Panc1 (cell line): ENCODE results near the gene PCDH11Y. TPM values are rescaled to one million over a fixed set of nuclear protein-coding genes. Genes with fewer than 3 reads are reported as not detected.
A peak's percentile ranks its signal among the peaks of the same experiment; 100 is the strongest.
"Not testable (repeated sequence)": the region's sequence is repeated elsewhere in the genome, so short reads cannot be mapped to it uniquely, and the experiment has no call there.

Experiments
- ATAC-seq: fragments of 200-7000 bp; cut with Tn5 transposase; 2 replicates; pipeline ENCODE4 v1.9.1; 2020; ENCODE audit warnings: mild to moderate bottlenecking, moderate library complexity
- Bru-seq: library from RNA; stranded (reverse); fragments of 400-500 nt; gene quantifications from one replicate; lab custom pipeline; 2021; lab: Mats Ljungman, UMichigan
- BruChase-seq, 2 experiments: library from RNA; stranded (reverse); fragments of 400-500 nt; gene quantifications; one replicate each; lab custom pipeline; 2021; lab: Mats Ljungman, UMichigan
- BruUV-seq: library from RNA; stranded (reverse); fragments of 400-500 nt; replicated peaks from 2 replicates; lab custom pipeline; 2021; lab: Mats Ljungman, UMichigan
- CTCF ChIA-PET: fragments of 300-600 bp; sonication (Branson Sonifier 250); formaldehyde crosslinking; loops from one replicate; lab custom pipeline; 2022; ENCODE audit warnings: antibody characterized with exemption; lab: Charles Lee
- POLR2A ChIA-PET: fragments of 300-600 bp; sonication (Branson Sonifier 250); formaldehyde crosslinking; loops from one replicate; lab custom pipeline; 2022; ENCODE audit warnings: antibody characterized with exemption; lab: Charles Lee
- DNase-seq: peaks from one replicate; pipeline ENCODE4 v3.0.0-alpha.2; 2010; ENCODE audit warnings: low read depth, low spot score
- H3K27ac ChIP-seq: 2 replicates; pipeline ENCODE4 v1.5.1; 2011; ENCODE audit warnings: mild to moderate bottlenecking, low read length, inconsistent platforms
- H3K27me3 ChIP-seq: fragments of 200-500 bp; sonication (Bioruptor generic); 2 replicates; pipeline ENCODE4 v1.6.0; 2014; ENCODE audit warnings: low read length, inconsistent platforms; ENCODE audit not compliant: control insufficient read depth, insufficient read depth
- H3K36me3 ChIP-seq: fragments of 200-500 bp; sonication (Bioruptor generic); 2 replicates; pipeline ENCODE4 v1.5.1; 2014; ENCODE audit warnings: inconsistent platforms, mild to moderate bottlenecking, low read length, moderate library complexity; ENCODE audit not compliant: control insufficient read depth, insufficient read depth
- H3K4me1 ChIP-seq: 2 replicates; pipeline ENCODE4 v1.5.1; 2011; ENCODE audit warnings: inconsistent platforms, mild to moderate bottlenecking, low read length, moderate library complexity; ENCODE audit not compliant: control insufficient read depth, insufficient read depth
- H3K4me3 ChIP-seq, 2 experiments: 2 replicates each; pipeline ENCODE4 v1.5.1; 2011 to 2012; ENCODE audit warnings: low read depth in 2 of 2, low read length in 2 of 2, mild to moderate bottlenecking in 2 of 2, inconsistent platforms in 1 of 2, moderate library complexity in 1 of 2
- H3K9me3 ChIP-seq: fragments of 200-500 bp; sonication (Bioruptor generic); 2 replicates; pipeline ENCODE4 v1.5.1; 2014; ENCODE audit warnings: low read depth, mild to moderate bottlenecking, inconsistent platforms, low read length, moderate library complexity; ENCODE audit not compliant: control insufficient read depth, insufficient read depth
- in situ Hi-C: cut with HindIII; loops from 2 replicates; pipeline ENCODE4 v1.10.0; 2016; ENCODE audit warnings: low sequenced_read_pairs, low pct_unique_long_range_greater_than_20kb
- intact Hi-C: fragments of 100-400 bp; cut with micrococcal nuclease; formaldehyde crosslinking; loops from one replicate; pipeline ENCODE4 v1.10.0; 2022; ENCODE audit not compliant: unreplicated experiment
- long read RNA-seq: library from polyadenylated mRNA; unstranded; transcript quantifications from one replicate; pipeline ENCODE4 v2.0.0, GENCODE V29; 2021; ENCODE audit not compliant: unreplicated experiment
- polyA plus RNA-seq: library from polyadenylated mRNA; unstranded; fragments of >200 nt; gene quantifications from one replicate; pipeline ENCODE4 v1.2.1, GENCODE V29; 2012; ENCODE audit warnings: missing spikeins; ENCODE audit not compliant: insufficient read length
- total RNA-seq: library from RNA; stranded (reverse); gene quantifications from one replicate; pipeline ENCODE4 v1.2.1, GENCODE V29; 2021; ENCODE audit not compliant: unreplicated experiment

The PCDH11Y gene
- total RNA-seq (0.26 TPM), Bru-seq, nascent RNA (percentile 9 among the genes with signal in this experiment), BruChase-seq, experiment 1, labeled RNA remaining after a 2-hour chase (percentile 18 among the genes with signal in this experiment), BruChase-seq, experiment 2, labeled RNA remaining after a 6-hour chase (percentile 16 among the genes with signal in this experiment)
- polyA plus RNA-seq: not detected
- long read RNA-seq: 0 reads

- DNase-seq, H3K36me3 ChIP-seq, H3K27ac ChIP-seq, BruUV-seq, POLR2A ChIA-PET, ATAC-seq, H3K27me3 ChIP-seq, in situ Hi-C loops, CTCF ChIA-PET, H3K4me1 ChIP-seq, H3K4me3 ChIP-seq, H3K9me3 ChIP-seq, intact Hi-C loops: not testable (repeated sequence)
These were observed at the start of gene PCDH11Y for GRCh38 chrY:5000057-5000456. TSS of gene PCDH11Y (plus strand) at chrY:5000296. CDS start at chrY:5057100, 56,804 bp downstream.

GRCh38 chrY:4967894-4968293 is 32.2 kb upstream of the PCDH11Y start:
- BruUV-seq, H3K4me1 ChIP-seq, ATAC-seq, intact Hi-C loops, H3K9me3 ChIP-seq, DNase-seq, in situ Hi-C loops, POLR2A ChIA-PET, H3K27ac ChIP-seq, H3K36me3 ChIP-seq, CTCF ChIA-PET, H3K27me3 ChIP-seq, H3K4me3 ChIP-seq: not testable (repeated sequence)

DNA sequence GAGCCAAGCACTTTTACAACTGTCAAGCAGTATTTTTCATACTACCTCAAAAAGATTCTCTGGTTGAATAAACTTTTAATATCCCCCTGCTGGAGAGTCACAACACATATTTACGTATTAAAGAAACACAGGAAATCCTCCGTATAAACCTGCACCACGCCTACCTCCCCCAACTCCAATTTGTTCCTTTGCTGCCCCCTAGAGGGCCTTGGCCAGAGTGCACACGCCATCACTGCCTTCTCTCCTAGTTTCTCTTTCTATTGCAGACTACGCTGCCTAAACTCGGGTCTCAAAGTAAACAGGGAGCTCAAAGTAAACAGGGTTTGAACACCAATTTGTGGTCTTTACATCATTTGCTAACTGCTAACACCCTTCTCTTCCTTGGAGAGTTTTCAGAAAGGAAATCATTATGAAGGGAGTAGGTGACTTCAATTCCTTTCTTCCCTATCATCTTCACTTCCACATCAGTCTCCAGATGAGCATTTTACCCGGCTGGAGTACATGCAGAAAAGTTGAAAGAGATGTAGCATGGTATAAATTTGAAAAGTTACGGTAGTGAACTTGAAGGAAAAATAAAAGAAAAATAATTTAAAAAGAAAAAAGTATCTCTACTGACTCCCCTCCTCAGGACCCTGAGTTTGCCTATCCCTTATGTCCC is 8.2 kb upstream of the PCDH11Y start:
- intact Hi-C loops, DNase-seq: not testable (repeated sequence)

DNA sequence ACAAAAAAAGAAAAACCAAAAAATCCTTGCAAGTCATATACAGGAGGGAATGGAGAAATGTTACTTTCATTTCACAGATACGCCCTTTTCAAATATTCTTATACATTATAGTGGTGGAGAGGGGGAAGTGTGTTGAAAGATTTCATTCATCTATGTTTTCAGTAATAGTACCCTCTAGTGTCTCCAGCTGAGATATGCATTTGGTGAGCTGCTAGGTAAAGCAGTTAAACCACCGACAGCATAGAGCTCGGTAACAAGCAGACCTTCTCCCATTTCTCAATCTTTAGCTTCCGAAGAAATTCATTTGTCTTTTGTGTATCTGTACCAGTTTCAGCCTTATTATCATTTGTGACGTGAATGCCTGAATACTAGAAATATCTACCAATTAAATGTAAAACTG is 5.2 kb upstream of the PCDH11Y start:
- H3K36me3 ChIP-seq, POLR2A ChIA-PET, H3K9me3 ChIP-seq, in situ Hi-C loops, BruUV-seq, CTCF ChIA-PET, H3K4me1 ChIP-seq, H3K4me3 ChIP-seq, H3K27ac ChIP-seq, DNase-seq, H3K27me3 ChIP-seq, ATAC-seq, intact Hi-C loops: not testable (repeated sequence)

More for the DNA sequence above, 8.2 kb upstream of the PCDH11Y start:
- H3K27me3 ChIP-seq, H3K9me3 ChIP-seq, POLR2A ChIA-PET, H3K27ac ChIP-seq, ATAC-seq, H3K4me1 ChIP-seq, H3K4me3 ChIP-seq, CTCF ChIA-PET, H3K36me3 ChIP-seq, in situ Hi-C loops, BruUV-seq: not testable (repeated sequence)

- H3K27me3 ChIP-seq, DNase-seq, CTCF ChIA-PET, H3K27ac ChIP-seq, ATAC-seq, POLR2A ChIA-PET, in situ Hi-C loops, H3K9me3 ChIP-seq, BruUV-seq, intact Hi-C loops, H3K4me1 ChIP-seq, H3K4me3 ChIP-seq, H3K36me3 ChIP-seq: not testable (repeated sequence)
These were observed 2.5 kb downstream of the PCDH11Y start for GRCh38 chrY:5002476-5003184.

DNA sequence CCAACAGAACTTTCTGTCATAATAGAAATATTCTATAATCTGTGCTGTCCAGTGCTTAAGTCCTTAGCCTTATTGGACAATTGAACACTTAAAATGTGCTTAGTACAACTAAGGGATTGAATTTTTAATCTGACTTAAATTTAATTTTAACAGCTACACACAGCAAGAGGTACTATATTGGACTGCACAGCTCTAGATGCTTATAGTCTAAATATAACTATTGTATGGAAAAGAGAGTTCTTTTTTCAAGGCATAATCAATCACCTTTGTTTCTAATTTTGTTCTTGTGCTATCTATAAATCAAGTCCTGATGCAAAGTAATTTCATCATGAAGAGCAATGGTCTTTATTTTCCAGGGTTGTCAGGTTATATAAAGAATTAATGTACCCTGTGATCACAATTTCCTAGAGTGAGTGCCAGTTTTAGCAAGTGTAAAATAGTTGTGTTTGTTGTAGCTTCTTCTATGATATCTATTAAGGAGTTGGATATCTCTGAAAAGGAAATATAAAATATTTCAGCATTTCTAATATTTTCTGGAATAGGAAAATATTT is 39.0 kb downstream of the PCDH11Y start:
- ATAC-seq, H3K9me3 ChIP-seq, BruUV-seq, H3K27me3 ChIP-seq, CTCF ChIA-PET, H3K27ac ChIP-seq, intact Hi-C loops, H3K4me1 ChIP-seq, DNase-seq, H3K4me3 ChIP-seq, H3K36me3 ChIP-seq, POLR2A ChIA-PET, in situ Hi-C loops: not testable (repeated sequence)

DNA sequence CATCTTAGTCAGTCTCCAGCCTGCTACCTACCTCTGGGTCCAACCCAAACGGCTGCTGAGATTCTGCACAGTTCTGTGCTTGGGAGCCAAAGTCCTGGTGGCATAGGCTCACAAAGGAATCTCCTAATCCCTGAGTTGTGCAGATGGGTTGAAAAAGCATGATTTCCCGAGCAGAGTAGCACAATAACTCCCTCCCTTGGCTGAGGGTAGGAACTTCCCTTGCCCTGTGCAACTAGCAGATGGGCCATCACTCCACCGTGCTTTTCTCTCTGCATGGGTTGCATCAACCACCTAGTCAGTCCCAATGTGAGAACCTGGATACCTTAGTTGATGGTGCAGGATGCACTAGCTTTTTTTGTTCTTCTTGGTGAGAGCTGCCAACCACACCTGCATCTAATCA is 82.9 kb downstream of the PCDH11Y start:
- H3K36me3 ChIP-seq, BruUV-seq, H3K4me3 ChIP-seq, POLR2A ChIA-PET, H3K9me3 ChIP-seq, ATAC-seq, H3K27me3 ChIP-seq, in situ Hi-C loops, CTCF ChIA-PET, H3K4me1 ChIP-seq, intact Hi-C loops, DNase-seq, H3K27ac ChIP-seq: not testable (repeated sequence)
